Spinal cord (tissue), 10 donors: ENCODE measurements around the gene ZMAT3. TPM values are rescaled to one million over a fixed set of nuclear protein-coding genes. Genes with fewer than 3 reads are reported as not detected.
"Not testable (repeated sequence)": the region's sequence is repeated elsewhere in the genome, so short reads cannot be mapped to it uniquely, and the experiment has no call there.

Experiments used
- DNase-seq, 6 donors: peaks; one replicate each; pipeline versions ENCODE4 v3.0.0 to v3.0.0-alpha.2; 2013 to 2015; ENCODE audit warnings: low spot score in 6 of 6, low read depth in 4 of 6
- H3K27ac ChIP-seq: one replicate; pipeline ENCODE4 v1.5.1; 2013; ENCODE audit warnings: low read depth, low read length, control low read depth
- H3K27me3 ChIP-seq: one replicate; pipeline ENCODE4 v1.6.1; 2013; ENCODE audit warnings: low read length; ENCODE audit not compliant: control insufficient read depth, insufficient read depth
- H3K36me3 ChIP-seq: one replicate; pipeline ENCODE4 v1.6.1; 2013; ENCODE audit warnings: low read length; ENCODE audit not compliant: control insufficient read depth, insufficient read depth
- H3K4me1 ChIP-seq: one replicate; pipeline ENCODE4 v1.6.1; 2013; ENCODE audit warnings: low read length; ENCODE audit not compliant: control insufficient read depth, insufficient read depth
- H3K4me3 ChIP-seq: one replicate; pipeline ENCODE4 v1.5.1; 2013; ENCODE audit warnings: low read depth, low read length, control low read depth
- H3K9me3 ChIP-seq: one replicate; pipeline ENCODE4 v1.6.1; 2013; ENCODE audit warnings: low read length; ENCODE audit not compliant: control insufficient read depth, insufficient read depth
- WGBS: methylation state at CpG from one replicate; pipeline ENCODE4 v1.1.5; 2013; ENCODE audit warnings: missing lambda C conversion rate; ENCODE audit not compliant: insufficient coverage; 5-methylcytosine and 5-hydroxymethylcytosine counted together
- polyA plus RNA-seq, 2 donors: library from polyadenylated mRNA; unstranded; fragments of 120-200 nt; gene quantifications; one replicate each; pipeline ENCODE4 v1.2.1, GENCODE V29; 2013; ENCODE audit not compliant: insufficient read length in 2 of 2
- total RNA-seq, 2 donors: library from RNA; depleted of rRNA in 1 of 2; stranded (reverse); fragments of 120-200 nt in 1 of 2; fragments of >200 nt in 1 of 2; gene quantifications; one replicate each; pipeline versions ENCODE4 v1.2.3 to v1.2.4, GENCODE V29; 2013 to 2014
- donor health status: healthy.

Gene ZMAT3
- total and polyA plus RNA-seq, 4 donors: 6.6 to 28.8 (median 18.2) TPM

DNA sequence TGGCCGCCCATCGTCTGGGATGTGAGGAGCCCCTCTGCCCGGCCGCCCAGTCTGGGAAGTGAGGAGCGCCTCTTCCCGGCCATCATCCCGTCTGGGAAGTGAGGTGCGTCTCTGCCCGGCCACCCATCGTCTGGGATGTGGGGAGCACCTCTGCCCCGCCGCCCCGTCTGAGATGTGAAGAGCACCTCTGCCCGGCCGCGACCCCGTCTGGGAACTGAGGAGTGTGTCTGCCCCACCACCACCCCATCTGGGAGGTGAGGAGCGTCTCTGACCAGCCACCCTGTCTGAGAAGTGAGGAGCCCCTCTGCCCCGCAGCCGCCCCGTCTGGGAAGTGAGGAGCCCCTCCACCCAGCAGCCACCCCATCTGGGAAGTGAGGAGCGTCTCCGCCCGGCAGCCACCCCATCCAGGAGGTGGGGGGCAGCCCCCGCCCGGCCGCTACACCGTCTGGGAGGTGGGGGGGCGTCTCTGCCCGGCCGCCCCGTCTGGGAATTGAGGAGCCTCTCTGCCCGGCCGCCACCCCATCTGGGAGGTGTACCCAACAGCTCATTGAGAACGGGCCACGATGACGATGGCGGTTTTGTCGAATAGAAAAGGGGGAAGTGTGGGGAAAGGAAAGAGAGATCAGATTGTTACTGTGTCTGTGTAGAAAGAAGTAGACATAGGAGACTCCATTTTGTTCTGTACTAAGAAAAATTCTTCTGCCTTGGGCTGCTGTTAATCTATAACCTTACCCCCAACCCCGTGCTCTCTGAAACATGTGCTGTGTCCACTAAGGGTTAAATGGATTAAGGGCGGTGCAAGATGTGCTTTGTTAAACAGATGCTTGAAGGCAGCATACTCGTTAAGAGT lies 38.9 kb downstream of the ZMAT3 start:
- H3K4me3 ChIP-seq, DNase-seq, H3K36me3 ChIP-seq, H3K9me3 ChIP-seq, H3K27me3 ChIP-seq, H3K27ac ChIP-seq: not testable (repeated sequence)
- 92% methylated on average over 16 of the region's 42 CpGs for WGBS
- H3K4me1 ChIP-seq: peaks cover 10% of the 10 kb centered on the region

GRCh38 chr3:179029096-179029495 lies 42.5 kb downstream of the ZMAT3 start:
- peaks cover 3% of the 10 kb centered on the region for H3K36me3 ChIP-seq
- H3K9me3 ChIP-seq: no peaks in the 10 kb centered on the region
- no peak overlapping the region for H3K27ac ChIP-seq
- no peak for DNase-seq
- H3K27me3 ChIP-seq: no peaks in the 10 kb centered on the region
- H3K4me3 ChIP-seq: no peak overlapping the region
- WGBS: 100% methylated on average over 1 of the region's 3 CpGs
- H3K4me1 ChIP-seq: peaks cover 10% of the 10 kb centered on the region

DNA sequence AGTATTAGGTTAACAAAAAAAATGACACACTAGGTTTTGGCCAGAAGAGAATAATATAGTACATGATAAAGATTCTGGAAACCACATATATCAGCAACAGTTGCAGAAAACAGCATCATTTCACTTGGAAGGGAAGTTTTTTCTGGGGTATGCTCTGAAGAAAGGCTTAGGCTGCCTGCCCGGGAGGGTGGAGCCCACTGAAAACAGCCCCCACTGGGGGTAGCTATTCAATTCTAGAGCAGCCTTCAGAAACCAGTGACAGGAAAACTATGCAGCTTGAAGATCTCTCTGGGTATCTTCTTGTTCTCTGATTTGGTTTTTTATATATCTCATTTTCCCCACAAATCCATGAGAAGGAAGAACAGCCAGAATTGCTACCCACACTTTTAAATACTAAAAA lies 43.2 kb downstream of the ZMAT3 start:
- H3K27me3 ChIP-seq: no peaks in the 10 kb centered on the region
- H3K36me3 ChIP-seq: peaks cover 3% of the 10 kb centered on the region
- H3K9me3 ChIP-seq: no peaks in the 10 kb centered on the region
- no peak for DNase-seq
- 56% methylated on average over 1 of the region's 1 CpG for WGBS
- H3K4me3 ChIP-seq: no peak overlapping the region
- H3K4me1 ChIP-seq: peaks cover 10% of the 10 kb centered on the region
- H3K27ac ChIP-seq: no peak overlapping the region

GRCh38 chr3:179027326-179027900 lies 44.2 kb downstream of the ZMAT3 start:
- H3K27me3 ChIP-seq: no peaks in the 10 kb centered on the region
- H3K4me3 ChIP-seq: no peak overlapping the region
- H3K4me1 ChIP-seq: peaks cover 10% of the 10 kb centered on the region
- H3K36me3 ChIP-seq: peaks cover 1% of the 10 kb centered on the region
- H3K9me3 ChIP-seq: no peaks in the 10 kb centered on the region
- peak overlapping the region; percentile 70 for H3K27ac ChIP-seq
- WGBS: 14% methylated on average over 3 of the region's 7 CpGs
- peak in 3 of 6 donors; percentile 33 to 68 (median 58) for DNase-seq

GRCh38 chr3:179026636-179027035 lies 45.0 kb downstream of the ZMAT3 start:
- no peaks in the 10 kb centered on the region for H3K27me3 ChIP-seq
- H3K36me3 ChIP-seq: no peaks in the 10 kb centered on the region
- peak overlapping the region; percentile 70 for H3K27ac ChIP-seq
- peaks cover 10% of the 10 kb centered on the region for H3K4me1 ChIP-seq
- 63% methylated on average over 2 of the region's 2 CpGs for WGBS
- peak in 1 of 6 donors; percentile 37 for DNase-seq
- H3K4me3 ChIP-seq: no peak overlapping the region
- no peaks in the 10 kb centered on the region for H3K9me3 ChIP-seq

- H3K36me3 ChIP-seq: no peaks in the 10 kb centered on the region
- no peak overlapping the region for H3K4me3 ChIP-seq
- no peak overlapping the region for H3K27ac ChIP-seq
- H3K9me3 ChIP-seq: no peaks in the 10 kb centered on the region
- DNase-seq: no peak
- H3K27me3 ChIP-seq: no peaks in the 10 kb centered on the region
- no CpG with 5 or more reads among the region's 4 CpGs for WGBS
- H3K4me1 ChIP-seq: peaks cover under 1% of the 10 kb centered on the region
These were observed 50.3 kb downstream of the ZMAT3 start for GRCh38 chr3:179021119-179021903.

- H3K27me3 ChIP-seq: no peaks in the 10 kb centered on the region
- no peaks in the 10 kb centered on the region for H3K36me3 ChIP-seq
- H3K4me1 ChIP-seq: no peaks in the 10 kb centered on the region
- no peaks in the 10 kb centered on the region for H3K9me3 ChIP-seq
- no peak overlapping the region for H3K27ac ChIP-seq
- no peak overlapping the region for H3K4me3 ChIP-seq
- WGBS: 0% methylated on average over 1 of the region's 4 CpGs
- no peak for DNase-seq
These were observed 51.5 kb downstream of the ZMAT3 start for GRCh38 chr3:179020112-179020511.

DNA sequence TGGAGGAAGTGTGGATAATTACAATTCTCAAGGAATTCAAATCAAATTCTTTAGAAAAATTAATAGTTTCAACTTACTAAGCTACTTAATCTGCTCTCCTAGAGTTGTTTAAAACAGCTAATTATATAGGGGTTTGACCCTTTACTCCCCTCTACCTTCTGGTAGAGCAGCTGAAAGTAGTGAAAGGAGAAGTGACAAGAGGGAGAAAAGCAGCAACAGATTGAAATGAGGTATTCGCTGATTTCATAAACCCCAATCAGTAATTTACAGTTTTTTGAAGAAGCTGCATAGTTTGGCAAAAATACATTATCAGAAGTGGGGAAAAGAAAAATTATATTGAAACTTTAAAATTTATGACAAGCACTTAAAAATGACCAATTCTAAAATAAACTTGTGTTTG lies 52.8 kb downstream of the ZMAT3 start:
- Histone ChIP-seq H3K4me3 (no peak overlapping the region), H3K27me3 (no peaks in the 10 kb centered on the region), H3K36me3 (no peaks in the 10 kb centered on the region), H3K9me3 (no peaks in the 10 kb centered on the region), H3K4me1 (no peaks in the 10 kb centered on the region), H3K27ac (no peak overlapping the region)
- no CpG with 5 or more reads among the region's 1 CpG for WGBS
- no peak for DNase-seq

- H3K4me1 ChIP-seq: no peaks in the 10 kb centered on the region
- no peak overlapping the region for H3K4me3 ChIP-seq
- H3K27me3 ChIP-seq: no peaks in the 10 kb centered on the region
- WGBS: 64% methylated on average over 4 of the region's 9 CpGs
- no peaks in the 10 kb centered on the region for H3K36me3 ChIP-seq
- H3K9me3 ChIP-seq: no peaks in the 10 kb centered on the region
- H3K27ac ChIP-seq: no peak overlapping the region
- DNase-seq: no peak
These were observed 54.5 kb downstream of the ZMAT3 start for GRCh38 chr3:179016979-179017670.
